Omental fat pad (tissue), 4 donors: ENCODE measurements around the gene EIF4G3. TPM values are rescaled to one million over a fixed set of nuclear protein-coding genes. Genes with fewer than 3 reads are reported as not detected.
"Not testable (repeated sequence)": the region's sequence is repeated elsewhere in the genome, so short reads cannot be mapped to it uniquely, and the experiment has no call there.

Source experiments
- ATAC-seq: fragments of 150-250 bp; one replicate; pipeline ENCODE4 v1.9.1; 2016; ENCODE audit warnings: mild to moderate bottlenecking, moderate library complexity; ENCODE audit not compliant: low FRiP score
- DNase-seq: peaks from one replicate; pipeline ENCODE4 v3.0.0-alpha.2; 2019; ENCODE audit warnings: low spot score
- total RNA-seq, 4 donors: library from RNA; depleted of rRNA; stranded (reverse); fragments of >200 nt; gene quantifications; one replicate each; pipeline ENCODE4 v1.1.0, GENCODE V29; 2016
- TF ChIP-seq, protein P1 (sequence below), 3 donors: fragments of 450-650 bp; IDR thresholded peaks; one replicate each; pipeline ENCODE4 v1.5.1; 2016 to 2017; ENCODE audit warnings: antibody characterized with exemption in 3 of 3, mild to moderate bottlenecking in 3 of 3, moderate library complexity in 2 of 3

The EIF4G3 gene
- total RNA-seq, 4 donors from 2014 or later = 50.2 to 69.5 (median 51.8) TPM

- no peak for DNase-seq
- no peak for ATAC-seq
- TF ChIP-seq, protein P1, sequence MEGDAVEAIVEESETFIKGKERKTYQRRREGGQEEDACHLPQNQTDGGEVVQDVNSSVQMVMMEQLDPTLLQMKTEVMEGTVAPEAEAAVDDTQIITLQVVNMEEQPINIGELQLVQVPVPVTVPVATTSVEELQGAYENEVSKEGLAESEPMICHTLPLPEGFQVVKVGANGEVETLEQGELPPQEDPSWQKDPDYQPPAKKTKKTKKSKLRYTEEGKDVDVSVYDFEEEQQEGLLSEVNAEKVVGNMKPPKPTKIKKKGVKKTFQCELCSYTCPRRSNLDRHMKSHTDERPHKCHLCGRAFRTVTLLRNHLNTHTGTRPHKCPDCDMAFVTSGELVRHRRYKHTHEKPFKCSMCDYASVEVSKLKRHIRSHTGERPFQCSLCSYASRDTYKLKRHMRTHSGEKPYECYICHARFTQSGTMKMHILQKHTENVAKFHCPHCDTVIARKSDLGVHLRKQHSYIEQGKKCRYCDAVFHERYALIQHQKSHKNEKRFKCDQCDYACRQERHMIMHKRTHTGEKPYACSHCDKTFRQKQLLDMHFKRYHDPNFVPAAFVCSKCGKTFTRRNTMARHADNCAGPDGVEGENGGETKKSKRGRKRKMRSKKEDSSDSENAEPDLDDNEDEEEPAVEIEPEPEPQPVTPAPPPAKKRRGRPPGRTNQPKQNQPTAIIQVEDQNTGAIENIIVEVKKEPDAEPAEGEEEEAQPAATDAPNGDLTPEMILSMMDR (IDR thresholded peaks at IDR 0.05) = no peak
These were observed 2.5 kb downstream of the EIF4G3 start for GRCh38 chr1:21174230-21174629.

DNA sequence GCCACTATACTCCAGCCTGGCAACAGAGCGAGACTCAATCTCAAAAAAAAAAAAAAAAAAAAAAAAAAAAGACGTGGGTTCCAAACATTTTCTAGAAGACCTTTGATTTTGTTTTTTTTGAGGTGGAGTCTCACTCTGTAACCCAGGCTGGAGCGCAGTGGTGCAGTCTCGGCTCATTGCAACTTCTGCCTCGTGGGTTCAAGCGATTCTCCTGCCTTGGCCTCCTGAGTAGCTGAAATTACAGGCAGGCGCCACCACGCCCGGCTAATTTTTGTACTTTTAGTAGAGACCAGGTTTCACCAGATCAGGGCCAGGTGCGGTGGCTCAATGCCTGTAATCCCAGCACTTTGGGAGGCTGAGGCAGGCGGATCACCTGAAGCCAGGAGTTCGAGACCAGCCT lies 3.6 kb downstream of the EIF4G3 start:
- not testable (repeated sequence) for DNase-seq

DNA sequence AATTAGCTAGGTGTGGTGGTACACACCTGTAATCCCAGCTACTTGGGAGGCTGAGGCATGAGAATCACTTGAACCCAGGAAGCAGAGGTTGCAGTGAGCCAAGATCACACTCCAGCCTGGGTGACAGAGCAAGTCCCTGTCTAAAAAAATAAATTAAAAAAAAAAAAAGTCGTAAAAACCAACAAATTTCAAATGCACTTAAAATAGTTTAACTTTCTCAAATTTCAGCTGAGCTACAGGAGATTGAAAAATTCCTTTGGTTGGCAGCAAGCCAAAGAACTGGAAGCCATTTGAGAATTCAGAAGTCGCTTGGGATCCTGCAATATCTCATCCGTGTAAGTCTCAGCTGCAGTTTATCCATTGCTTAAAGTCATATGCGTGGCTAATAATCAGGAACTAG lies 5.9 kb downstream of the EIF4G3 start:
- not testable (repeated sequence) for ATAC-seq, DNase-seq

More for the DNA sequence above, 3.6 kb downstream of the EIF4G3 start:
- ATAC-seq = not testable (repeated sequence)

GRCh38 chr1:21168444-21168843 lies 8.3 kb downstream of the EIF4G3 start:
- DNase-seq (no peak), ATAC-seq (no peak)
- TF ChIP-seq, protein P1 (IDR thresholded peaks at IDR 0.05) = no peak

GRCh38 chr1:21165646-21166045 lies 11.1 kb downstream of the EIF4G3 start:
- no peak for ATAC-seq
- TF ChIP-seq, protein P1 (IDR thresholded peaks at IDR 0.05) = no peak
- DNase-seq = no peak

DNA sequence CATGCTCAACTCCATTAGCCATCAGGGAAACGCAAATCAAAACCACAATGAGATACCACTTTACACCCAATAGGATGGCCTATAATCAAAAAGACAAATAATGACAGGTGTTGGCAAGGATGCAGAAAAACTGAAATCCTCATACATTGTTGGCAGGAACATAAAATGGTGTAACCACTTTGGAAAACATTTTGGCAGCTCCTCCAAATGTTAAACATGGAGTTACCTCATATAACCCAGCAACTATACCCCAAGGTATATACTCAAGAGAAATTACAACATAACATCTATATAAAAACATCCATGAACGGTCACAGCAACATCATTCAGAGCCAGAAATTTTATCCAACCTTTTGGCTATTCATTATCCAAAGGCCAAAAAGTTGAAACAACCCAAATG lies 11.6 kb downstream of the EIF4G3 start:
- TF ChIP-seq, protein P1 (IDR thresholded peaks at IDR 0.05) = no peak
- DNase-seq (no peak), ATAC-seq (no peak)

- DNase-seq = no peak
- ATAC-seq = no peak
- TF ChIP-seq, protein P1 (IDR thresholded peaks at IDR 0.05) = no peak
These were observed 12.4 kb downstream of the EIF4G3 start for GRCh38 chr1:21164266-21164665.

GRCh38 chr1:21162740-21163464 lies 13.8 kb downstream of the EIF4G3 start:
- DNase-seq = no peak
- TF ChIP-seq, protein P1 (IDR thresholded peaks at IDR 0.05) = no peak
- no peak for ATAC-seq
